ENCODE data around the gene LPAR1. TPM values are rescaled to one million over a fixed set of nuclear protein-coding genes. Genes with fewer than 3 reads are reported as not detected.

The LPAR1 gene
- total and polyA plus RNA-seq, 10 donors = 8.1 to 63.8 (median 34.4) TPM

DNA sequence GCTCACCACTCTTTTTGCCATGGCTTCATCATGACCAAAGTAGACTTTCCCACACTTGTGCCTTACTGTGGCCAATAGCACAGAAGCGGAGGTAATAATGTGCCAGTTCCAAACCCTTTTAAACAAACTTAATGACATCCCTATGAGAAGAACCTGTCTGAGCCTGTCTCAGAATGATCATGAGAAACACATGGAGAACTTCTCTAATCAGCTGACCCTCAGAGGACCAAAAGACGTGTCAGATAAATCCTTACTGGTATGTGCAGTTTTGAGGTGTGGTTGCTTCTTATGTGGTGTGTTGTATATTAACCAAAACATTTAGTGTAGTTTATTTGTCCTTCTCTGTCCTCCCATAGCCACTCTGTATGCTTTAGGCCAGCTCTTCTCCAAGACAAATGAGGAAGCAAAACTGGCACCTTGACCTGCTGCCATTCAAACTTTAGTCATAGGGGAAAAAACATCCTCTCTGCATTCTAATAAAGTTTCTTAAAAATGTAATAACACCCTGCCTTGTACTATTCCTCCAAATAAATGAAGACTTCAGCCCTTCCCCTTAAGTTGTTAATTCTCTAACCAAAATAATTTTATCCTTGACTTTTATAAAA lies 200.8 kb downstream of the LPAR1 start:
- Histone ChIP-seq H3K9me3 (peaks cover 0 to 8% (median 0%) of the 10 kb centered on the region in 8 donors), H3K4me3 (no peak overlapping the region), H3K36me3 (no peaks in the 10 kb centered on the region), H3K27ac (no peak overlapping the region), H3K4me1 (no peaks in the 10 kb centered on the region), H3K27me3 (replicated peaks in 1 of 7) (no peaks in the 10 kb centered on the region)
- TF ChIP-seq CTCF (IDR thresholded peaks at IDR 0.05 in 8 of 11, conservative IDR thresholded peaks at IDR 0.05 in 3 of 11) (no peak), POLR2AphosphoS5 (IDR thresholded peaks at IDR 0.05) (no peak), POLR2A (IDR thresholded peaks at IDR 0.05) (no peak)
- 88 to 98% (median 96%) methylated on average over 2 of the region's 2 CpGs for WGBS, 5 donors
- intact Hi-C loops (cut with DNase I; ENCODE audit: low total_unique reads) = no loop called here
- DNase-seq = no peak

DNA sequence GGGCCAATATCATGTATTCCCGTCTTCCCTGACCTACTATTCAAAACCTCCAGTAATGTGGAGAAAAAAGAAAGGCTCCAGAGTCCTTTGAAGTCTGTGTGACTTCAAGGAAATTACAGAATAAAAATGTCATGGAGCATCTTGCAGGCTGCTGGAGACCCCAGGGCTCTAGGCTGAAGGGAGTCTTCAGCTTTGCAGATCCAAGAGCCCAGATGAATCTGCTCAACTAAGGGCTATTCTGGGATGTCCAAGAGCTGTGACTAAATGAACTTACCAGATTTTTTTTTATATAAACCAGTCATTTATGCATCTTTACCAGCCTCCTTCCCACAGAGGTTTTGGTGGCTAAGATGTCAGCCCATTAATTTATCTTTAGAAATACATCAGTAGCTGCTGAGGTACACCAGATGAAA lies 202.4 kb downstream of the LPAR1 start:
- Histone ChIP-seq H3K9me3 (peaks cover 0 to 2% (median 0%) of the 10 kb centered on the region in 8 donors), H3K27ac (no peak overlapping the region), H3K36me3 (no peaks in the 10 kb centered on the region), H3K27me3 (replicated peaks in 1 of 7) (no peaks in the 10 kb centered on the region), H3K4me1 (no peaks in the 10 kb centered on the region), H3K4me3 (no peak overlapping the region)
- intact Hi-C loops (cut with DNase I; ENCODE audit: low total_unique reads) = no loop called here
- WGBS, 5 donors = 69 to 90% (median 78%) methylated on average over 1 of the region's 1 CpG
- no peak for TF ChIP-seq POLR2AphosphoS5 (IDR thresholded peaks at IDR 0.05)
- no peak for TF ChIP-seq POLR2A (IDR thresholded peaks at IDR 0.05)
- no peak for TF ChIP-seq CTCF (IDR thresholded peaks at IDR 0.05 in 8 of 11, conservative IDR thresholded peaks at IDR 0.05 in 3 of 11)
- no peak for DNase-seq

DNA sequence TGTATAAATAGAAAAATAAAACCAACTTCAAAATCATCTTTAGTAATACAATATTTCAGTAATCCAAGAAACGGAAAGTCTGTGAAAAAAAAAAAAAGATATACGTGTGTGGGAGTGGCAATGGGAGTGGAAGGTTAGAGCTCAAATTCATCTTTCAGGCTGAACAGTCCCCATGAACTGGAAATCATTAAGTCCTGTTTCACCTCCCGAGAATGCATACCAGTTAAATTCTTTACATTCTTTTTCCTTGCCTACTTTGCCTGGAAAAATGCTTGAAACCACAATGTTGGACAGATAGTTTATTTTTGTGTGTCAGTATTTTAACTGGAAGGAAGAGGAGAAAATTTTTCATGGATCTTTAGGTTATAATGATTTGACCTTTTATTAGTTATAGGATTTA lies 202.9 kb downstream of the LPAR1 start:
- WGBS, 5 donors = 60 to 83% (median 67%) methylated on average over 3 of the region's 3 CpGs
- no peaks in the 10 kb centered on the region for H3K4me1 ChIP-seq
- H3K27me3 ChIP-seq (replicated peaks in 1 of 7) = no peaks in the 10 kb centered on the region
- no peak overlapping the region for H3K27ac ChIP-seq
- no peaks in the 10 kb centered on the region for H3K36me3 ChIP-seq
- no peaks in the 10 kb centered on the region for H3K9me3 ChIP-seq
- intact Hi-C loops (cut with DNase I; ENCODE audit: low total_unique reads) = no loop called here
- H3K4me3 ChIP-seq = no peak overlapping the region
- DNase-seq = no peak
- TF ChIP-seq POLR2A (IDR thresholded peaks at IDR 0.05) (no peak), POLR2AphosphoS5 (IDR thresholded peaks at IDR 0.05) (no peak), CTCF (IDR thresholded peaks at IDR 0.05 in 8 of 11, conservative IDR thresholded peaks at IDR 0.05 in 3 of 11) (no peak)

- H3K27me3 ChIP-seq (replicated peaks in 1 of 7) = no peaks in the 10 kb centered on the region
- H3K4me3 ChIP-seq = no peak overlapping the region
- no peak overlapping the region for H3K27ac ChIP-seq
- DNase-seq = no peak
- H3K4me1 ChIP-seq = no peaks in the 10 kb centered on the region
- intact Hi-C loops (cut with DNase I; ENCODE audit: low total_unique reads) = no loop called here
- WGBS, 5 donors = 74 to 90% (median 88%) methylated on average over 3 of the region's 3 CpGs
- H3K9me3 ChIP-seq = no peaks in the 10 kb centered on the region
- no peak for TF ChIP-seq CTCF (IDR thresholded peaks at IDR 0.05 in 8 of 11, conservative IDR thresholded peaks at IDR 0.05 in 3 of 11)
- TF ChIP-seq POLR2AphosphoS5 (IDR thresholded peaks at IDR 0.05) = no peak
- no peak for TF ChIP-seq POLR2A (IDR thresholded peaks at IDR 0.05)
- no peaks in the 10 kb centered on the region for H3K36me3 ChIP-seq
Measured at GRCh38 chr9:110832926-110833325, 205.3 kb downstream of the LPAR1 start.
